HAP-1 (cell line): ENCODE data around the gene TM4SF4.

Experiments used
- DNase-seq, 2 experiments: peaks; one replicate each; pipeline ENCODE4 v3.0.0-alpha.2; 2016 to 2020; ENCODE audit warnings: low spot score in 2 of 2
- H3K27me3 ChIP-seq: fragments of 250-450 bp; sonication (Bioruptor Pico); 2 replicates; pipeline ENCODE4 v1.5.1; 2020; ENCODE audit warnings: low read depth, mild to moderate bottlenecking, moderate library complexity
- H3K36me3 ChIP-seq: fragments of 250-450 bp; sonication (Bioruptor Pico); replicated peaks from 2 replicates; pipeline ENCODE4 v1.5.1; 2020; ENCODE audit warnings: mild to moderate bottlenecking
- H3K4me1 ChIP-seq: fragments of 250-450 bp; sonication (Bioruptor Pico); 2 replicates; pipeline ENCODE4 v1.5.1; 2020; ENCODE audit warnings: mild to moderate bottlenecking
- H3K4me3 ChIP-seq: fragments of 250-450 bp; sonication (Bioruptor Pico); 2 replicates; pipeline ENCODE4 v1.5.1; 2020; ENCODE audit warnings: mild to moderate bottlenecking, moderate library complexity
- H3K9me3 ChIP-seq: fragments of 250-450 bp; sonication (Bioruptor Pico); 2 replicates; pipeline ENCODE4 v1.5.1; 2020; ENCODE audit warnings: mild to moderate bottlenecking, moderate library complexity
- in situ Hi-C: fragments of 300-500 bp; cut with MboI; formaldehyde crosslinking; loops from 3 replicates; pipeline ENCODE4 v1.14.3; 2020; ENCODE audit warnings: low sequenced_read_pairs, inconsistent platforms, mixed read lengths

Gene TM4SF4

DNA sequence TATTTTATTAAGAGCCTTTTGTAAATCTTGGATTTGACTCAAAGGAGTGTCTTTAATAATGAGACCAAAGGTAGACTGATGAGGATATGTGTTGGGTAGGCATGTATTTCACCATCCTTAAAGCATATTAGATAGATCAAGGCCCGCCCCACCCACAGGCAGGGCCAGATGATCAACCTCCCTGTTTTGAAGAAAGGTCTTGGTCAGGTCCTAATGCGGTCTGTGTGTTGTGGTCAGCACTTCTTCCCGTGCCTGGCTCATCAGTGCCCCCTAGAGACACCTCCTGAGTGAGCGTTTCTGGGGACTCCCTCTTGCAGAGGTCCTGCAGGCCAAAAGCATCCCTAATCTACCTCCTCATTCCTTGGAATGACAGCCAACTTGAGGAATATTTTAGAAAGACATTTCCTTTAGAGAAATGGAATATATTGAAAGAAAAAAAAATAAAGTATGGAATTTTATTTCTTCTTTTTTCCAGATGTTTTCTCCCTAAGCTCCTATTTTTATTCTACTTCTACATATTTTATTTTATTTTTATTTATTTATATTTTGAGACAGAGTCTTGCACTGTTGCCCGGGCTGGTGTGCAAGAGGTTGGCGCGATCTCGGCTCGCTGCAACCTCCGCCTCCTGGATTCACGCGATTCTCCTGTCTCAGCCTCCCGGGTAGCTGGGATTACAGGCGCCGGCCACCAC, 6.0 kb downstream of the TM4SF4 start:
- in situ Hi-C loops = loop anchor here (5.0 to 25.0 kb wide), 5 partner anchors 86 to 732 kb away; no protein-coding TSS in a partner anchor
- DNase-seq = peak; percentile 78 to 91

GRCh38 chr3:149481056-149481455, 6.6 kb downstream of the TM4SF4 start:
- in situ Hi-C loops = loop anchor here (5.0 to 25.0 kb wide), 5 partner anchors 86 to 731 kb away; no protein-coding TSS in a partner anchor
- DNase-seq = no peak
- no peaks in the 10 kb centered on the region for H3K36me3 ChIP-seq

More for the DNA sequence above, 6.0 kb downstream of the TM4SF4 start:
- H3K27me3 ChIP-seq = no peaks in the 10 kb centered on the region
- H3K4me1 ChIP-seq = no peaks in the 10 kb centered on the region; the same call in 1 of the 2 replicates
- H3K4me3 ChIP-seq = no peak overlapping the region
- H3K9me3 ChIP-seq = no peaks in the 10 kb centered on the region
- H3K36me3 ChIP-seq = no peaks in the 10 kb centered on the region

GRCh38 chr3:149481491-149481890, 7.0 kb downstream of the TM4SF4 start:
- Histone ChIP-seq H3K9me3 (no peaks in the 10 kb centered on the region), H3K36me3 (no peaks in the 10 kb centered on the region), H3K27me3 (no peaks in the 10 kb centered on the region), H3K4me1 (no peaks in the 10 kb centered on the region; the same call in 1 of the 2 replicates), H3K4me3 (no peak overlapping the region)
- no peak for DNase-seq
- in situ Hi-C loops = loop anchor here (5.0 to 25.0 kb wide), 5 partner anchors 87 to 731 kb away; no protein-coding TSS in a partner anchor

More at GRCh38 chr3:149481056-149481455, 6.6 kb downstream of the TM4SF4 start:
- Histone ChIP-seq H3K9me3 (no peaks in the 10 kb centered on the region), H3K4me1 (no peaks in the 10 kb centered on the region; the same call in 1 of the 2 replicates), H3K27me3 (no peaks in the 10 kb centered on the region), H3K4me3 (no peak overlapping the region)

DNA sequence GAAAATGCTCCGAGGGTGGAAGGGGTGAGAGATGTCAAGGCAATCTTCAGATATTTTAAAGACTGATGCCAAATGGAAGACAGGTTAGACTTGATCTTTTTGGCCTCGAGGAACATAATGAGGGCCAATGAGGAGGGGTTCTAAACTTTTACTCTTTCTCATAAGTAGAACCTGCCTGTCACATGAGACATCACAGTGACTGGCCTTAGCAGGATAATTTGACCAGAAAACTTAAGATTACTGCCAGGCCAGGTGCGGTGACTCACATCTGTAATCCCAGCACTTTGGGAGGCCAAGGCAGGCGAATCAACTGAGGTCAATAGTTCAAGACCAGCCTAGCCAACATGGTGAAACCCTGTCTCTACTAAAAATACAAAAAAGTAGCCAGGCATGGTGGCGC, 12.2 kb downstream of the TM4SF4 start:
- Histone ChIP-seq H3K4me1 (no peaks in the 10 kb centered on the region), H3K9me3 (no peaks in the 10 kb centered on the region), H3K27me3 (no peaks in the 10 kb centered on the region), H3K36me3 (no peaks in the 10 kb centered on the region), H3K4me3 (no peak overlapping the region)
- in situ Hi-C loops = loop anchor here (10.0 to 25.0 kb wide), 4 partner anchors 92 to 726 kb away; no protein-coding TSS in a partner anchor
- DNase-seq = no peak

GRCh38 chr3:149487598-149488197, 13.2 kb downstream of the TM4SF4 start:
- H3K4me3 ChIP-seq = no peak overlapping the region
- H3K27me3 ChIP-seq = no peaks in the 10 kb centered on the region
- in situ Hi-C loops = loop anchor here (10.0 to 25.0 kb wide), 4 partner anchors 93 to 725 kb away; no protein-coding TSS in a partner anchor
- no peaks in the 10 kb centered on the region for H3K4me1 ChIP-seq
- no peaks in the 10 kb centered on the region for H3K9me3 ChIP-seq
- no peaks in the 10 kb centered on the region for H3K36me3 ChIP-seq
- DNase-seq = peak; percentile 19 to 78

DNA sequence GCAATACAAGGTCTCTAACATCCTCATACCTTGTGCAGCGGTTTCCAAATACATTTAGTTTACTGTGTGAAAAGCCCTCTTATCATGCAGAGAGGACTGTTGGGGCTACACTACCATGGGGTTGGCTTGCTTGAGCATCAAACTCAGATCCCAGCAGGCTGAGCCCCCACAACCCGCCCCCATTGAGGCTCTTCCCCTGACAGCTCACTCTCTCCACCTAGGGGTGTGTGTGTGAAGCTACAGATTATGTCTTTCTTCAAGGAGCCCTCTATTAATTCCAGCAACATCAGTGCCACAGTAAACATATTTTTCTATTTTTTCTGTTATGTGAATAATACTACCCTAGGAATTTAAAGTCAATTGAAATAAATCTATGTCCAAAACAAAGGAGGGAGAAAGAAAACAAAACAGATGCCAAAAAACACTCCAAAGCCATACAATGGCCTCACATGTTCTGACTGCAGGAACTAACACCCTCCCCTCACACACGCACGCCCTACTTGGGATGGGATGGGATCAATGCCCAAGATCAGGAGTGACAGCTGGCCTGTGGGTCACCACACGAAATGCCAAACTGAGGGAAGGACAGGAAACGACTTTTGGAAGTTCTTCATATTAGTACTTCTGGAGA, 14.7 kb downstream of the TM4SF4 start:
- no peaks in the 10 kb centered on the region for H3K9me3 ChIP-seq
- DNase-seq = peak; percentile 14 to 61
- in situ Hi-C loops = loop anchor here (10.0 to 25.0 kb wide), 4 partner anchors 94 to 723 kb away; no protein-coding TSS in a partner anchor
- no peak overlapping the region for H3K4me3 ChIP-seq
- no peaks in the 10 kb centered on the region for H3K4me1 ChIP-seq
- no peaks in the 10 kb centered on the region for H3K27me3 ChIP-seq
- H3K36me3 ChIP-seq = no peaks in the 10 kb centered on the region

- Histone ChIP-seq H3K9me3 (no peaks in the 10 kb centered on the region), H3K36me3 (no peaks in the 10 kb centered on the region), H3K27me3 (no peaks in the 10 kb centered on the region), H3K4me1 (no peaks in the 10 kb centered on the region), H3K4me3 (no peak overlapping the region)
- DNase-seq = no peak
- in situ Hi-C loops = loop anchor here (25.0 kb wide), 2 partner anchors 528 to 722 kb away; no protein-coding TSS in a partner anchor
Measured at GRCh38 chr3:149490260-149490971, 15.9 kb downstream of the TM4SF4 start.

DNA sequence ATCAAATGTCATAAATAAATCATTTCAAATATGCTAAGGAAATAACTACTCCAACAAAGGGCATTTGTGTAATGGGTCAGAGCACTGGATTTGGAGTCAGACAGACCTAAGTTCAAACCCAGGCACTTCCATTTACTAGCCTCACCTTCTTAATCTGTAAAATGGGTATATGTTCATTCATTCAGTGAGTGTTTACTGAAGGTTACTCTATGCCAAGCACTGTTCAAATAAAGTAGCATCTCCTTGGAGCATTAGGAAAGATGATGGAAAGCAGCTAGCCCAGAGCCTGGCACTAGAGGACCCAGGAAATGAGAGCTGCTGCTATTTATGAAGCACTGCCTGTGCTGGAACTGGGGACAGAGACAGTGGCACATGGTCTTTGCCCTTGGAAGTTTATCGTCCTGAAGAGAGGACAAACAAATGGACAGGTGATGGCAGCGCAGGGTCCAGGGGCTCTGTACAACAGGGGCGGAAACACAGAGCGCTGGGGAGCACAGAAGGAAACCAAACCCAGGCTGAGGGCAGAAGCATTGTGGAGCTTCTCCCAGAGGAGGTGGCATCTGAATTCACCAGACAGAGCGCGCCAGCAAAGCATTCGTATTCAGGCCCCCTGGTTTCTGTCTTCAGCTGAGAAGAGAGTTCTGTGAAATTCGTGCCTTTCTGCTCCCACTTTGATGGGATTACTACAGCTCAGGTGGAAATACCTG, 19.0 kb downstream of the TM4SF4 start:
- Histone ChIP-seq H3K27me3 (no peaks in the 10 kb centered on the region), H3K36me3 (no peaks in the 10 kb centered on the region), H3K4me1 (no peaks in the 10 kb centered on the region), H3K9me3 (no peaks in the 10 kb centered on the region), H3K4me3 (no peak overlapping the region)
- no peak for DNase-seq
- in situ Hi-C loops = loop anchor here (25.0 kb wide), 2 partner anchors 531 to 719 kb away; no protein-coding TSS in a partner anchor

DNA sequence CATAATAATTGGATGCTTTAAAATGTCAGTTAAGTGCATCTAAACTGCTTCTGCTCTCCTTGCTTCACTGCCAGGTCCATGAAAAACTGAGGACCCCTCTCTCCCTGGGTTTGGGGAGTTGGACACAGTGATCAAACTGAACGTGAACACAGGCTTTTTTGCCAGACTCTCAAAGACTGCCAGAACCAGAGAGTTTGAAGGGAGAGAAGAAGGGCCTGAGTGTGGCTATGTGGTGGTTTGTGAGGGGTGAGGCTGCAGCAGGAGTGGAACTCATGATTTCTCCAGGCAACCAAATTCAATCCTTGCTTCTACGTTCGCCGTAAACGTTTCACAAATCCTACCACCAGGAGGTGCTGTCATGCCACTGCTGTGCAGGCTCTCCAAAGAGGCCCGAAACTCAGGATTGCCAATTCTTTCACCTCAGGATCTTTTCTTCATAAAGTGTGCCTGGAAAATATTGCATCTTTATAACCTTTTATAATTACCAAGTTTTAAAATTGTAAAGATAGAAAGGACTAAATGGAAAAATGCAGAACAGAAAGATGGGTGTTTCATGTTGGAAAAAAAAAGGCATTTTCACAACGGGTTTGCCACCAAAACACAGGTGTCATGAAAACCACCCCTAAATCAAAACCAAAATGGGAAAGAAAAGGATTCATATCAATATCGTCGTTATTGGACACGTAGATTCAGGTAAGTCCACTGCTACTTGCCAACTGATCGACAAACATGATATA, 19.7 kb downstream of the TM4SF4 start:
- in situ Hi-C loops = loop anchor here (25.0 kb wide), 2 partner anchors 532 to 718 kb away; no protein-coding TSS in a partner anchor

GRCh38 chr3:149494759-149495580, 20.5 kb downstream of the TM4SF4 start:
- no peaks in the 10 kb centered on the region for H3K27me3 ChIP-seq
- H3K4me1 ChIP-seq = no peaks in the 10 kb centered on the region
- H3K4me3 ChIP-seq = no peak overlapping the region
- no peaks in the 10 kb centered on the region for H3K9me3 ChIP-seq
- no peaks in the 10 kb centered on the region for H3K36me3 ChIP-seq
- in situ Hi-C loops = loop anchor here (25.0 kb wide), 2 partner anchors 533 to 717 kb away; no protein-coding TSS in a partner anchor
- DNase-seq = no peak

More for the DNA sequence above, 19.7 kb downstream of the TM4SF4 start:
- no peaks in the 10 kb centered on the region for H3K9me3 ChIP-seq
- DNase-seq = peak; percentile 58 to 87
- no peak overlapping the region for H3K4me3 ChIP-seq
- no peaks in the 10 kb centered on the region for H3K36me3 ChIP-seq
- no peaks in the 10 kb centered on the region for H3K4me1 ChIP-seq
- no peaks in the 10 kb centered on the region for H3K27me3 ChIP-seq

DNA sequence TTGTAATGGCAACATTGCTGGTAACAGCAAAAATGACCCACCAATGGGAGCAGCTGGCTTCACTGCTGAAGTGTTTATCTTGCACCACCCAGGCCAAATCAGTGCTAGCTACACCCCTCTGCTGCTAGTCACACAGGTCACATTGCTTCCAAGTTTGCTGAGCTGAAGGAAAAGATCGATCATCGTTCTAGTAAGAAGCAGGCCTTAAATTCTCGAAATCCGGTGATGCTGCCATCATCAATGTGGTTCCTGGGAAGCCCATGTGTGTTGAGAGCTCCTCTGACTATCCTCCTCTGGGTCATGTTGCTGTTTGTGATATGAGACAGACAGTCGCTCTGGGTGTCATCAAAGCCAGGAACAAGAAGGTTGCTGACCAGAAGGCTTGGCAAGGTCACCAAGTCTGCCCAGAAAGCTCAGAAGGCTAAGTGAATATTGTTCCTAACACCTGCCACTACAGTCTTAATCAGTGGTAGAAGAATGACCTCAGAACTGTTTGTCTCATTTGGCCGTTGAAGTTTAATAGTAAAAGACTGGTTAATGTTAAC, 21.2 kb downstream of the TM4SF4 start:
- H3K27me3 ChIP-seq = no peaks in the 10 kb centered on the region
- no peaks in the 10 kb centered on the region for H3K36me3 ChIP-seq
- H3K9me3 ChIP-seq = no peaks in the 10 kb centered on the region
- no peaks in the 10 kb centered on the region for H3K4me1 ChIP-seq
- no peak for DNase-seq
- in situ Hi-C loops = loop anchor here (25.0 kb wide), 2 partner anchors 533 to 717 kb away; no protein-coding TSS in a partner anchor
- no peak overlapping the region for H3K4me3 ChIP-seq
